Panc1 (cell line): ENCODE measurements around the gene CITED2. TPM values are rescaled to one million over a fixed set of nuclear protein-coding genes. Genes with fewer than 3 reads are reported as not detected.
"Not testable (repeated sequence)": the region's sequence is repeated elsewhere in the genome, so short reads cannot be mapped to it uniquely, and the experiment has no call there.

Experiments
- ATAC-seq: fragments of 200-7000 bp; cut with Tn5 transposase; 2 replicates; pipeline ENCODE4 v1.9.1; 2020; ENCODE audit warnings: mild to moderate bottlenecking, moderate library complexity
- BruUV-seq: library from RNA; stranded (reverse); fragments of 400-500 nt; replicated peaks from 2 replicates; lab custom pipeline; 2021; lab: Mats Ljungman, UMichigan
- CTCF ChIA-PET: fragments of 300-600 bp; sonication (Branson Sonifier 250); formaldehyde crosslinking; loops from one replicate; lab custom pipeline; 2022; ENCODE audit warnings: antibody characterized with exemption; lab: Charles Lee
- POLR2A ChIA-PET: fragments of 300-600 bp; sonication (Branson Sonifier 250); formaldehyde crosslinking; loops from one replicate; lab custom pipeline; 2022; ENCODE audit warnings: antibody characterized with exemption; lab: Charles Lee
- DNase-seq: peaks from one replicate; pipeline ENCODE4 v3.0.0-alpha.2; 2010; ENCODE audit warnings: low read depth, low spot score
- H3K27ac ChIP-seq: 2 replicates; pipeline ENCODE4 v1.5.1; 2011; ENCODE audit warnings: mild to moderate bottlenecking, low read length, inconsistent platforms
- H3K27me3 ChIP-seq: fragments of 200-500 bp; sonication (Bioruptor generic); 2 replicates; pipeline ENCODE4 v1.6.0; 2014; ENCODE audit warnings: low read length, inconsistent platforms; ENCODE audit not compliant: control insufficient read depth, insufficient read depth
- H3K36me3 ChIP-seq: fragments of 200-500 bp; sonication (Bioruptor generic); 2 replicates; pipeline ENCODE4 v1.5.1; 2014; ENCODE audit warnings: inconsistent platforms, mild to moderate bottlenecking, low read length, moderate library complexity; ENCODE audit not compliant: control insufficient read depth, insufficient read depth
- H3K4me1 ChIP-seq: 2 replicates; pipeline ENCODE4 v1.5.1; 2011; ENCODE audit warnings: inconsistent platforms, mild to moderate bottlenecking, low read length, moderate library complexity; ENCODE audit not compliant: control insufficient read depth, insufficient read depth
- H3K4me3 ChIP-seq, 2 experiments: 2 replicates each; pipeline ENCODE4 v1.5.1; 2011 to 2012; ENCODE audit warnings: low read depth in 2 of 2, low read length in 2 of 2, mild to moderate bottlenecking in 2 of 2, inconsistent platforms in 1 of 2, moderate library complexity in 1 of 2
- H3K9me3 ChIP-seq: fragments of 200-500 bp; sonication (Bioruptor generic); 2 replicates; pipeline ENCODE4 v1.5.1; 2014; ENCODE audit warnings: low read depth, mild to moderate bottlenecking, inconsistent platforms, low read length, moderate library complexity; ENCODE audit not compliant: control insufficient read depth, insufficient read depth
- CTCF ChIP-seq: fragments of 450-650 bp; IDR thresholded peaks from 2 replicates; pipeline ENCODE4 v1.5.1; 2017; ENCODE audit warnings: mild to moderate bottlenecking
- POLR2AphosphoS5 ChIP-seq: IDR thresholded peaks from 2 replicates; pipeline ENCODE4 v1.6.1; 2012; ENCODE audit warnings: mild to moderate bottlenecking, low read depth, low read length, moderate library complexity
- SIN3A ChIP-seq: IDR thresholded peaks from 2 replicates; pipeline ENCODE4 v1.6.1; 2012; ENCODE audit warnings: low read depth, mild to moderate bottlenecking, low read length, moderate library complexity, borderline replicate concordance; ENCODE audit not compliant: insufficient read depth
- TCF7L2 ChIP-seq: IDR thresholded peaks from 2 replicates; pipeline ENCODE4 v1.6.1; 2011; ENCODE audit warnings: mild to moderate bottlenecking, low read depth, low read length, inconsistent platforms
- in situ Hi-C: cut with HindIII; loops from 2 replicates; pipeline ENCODE4 v1.10.0; 2016; ENCODE audit warnings: low sequenced_read_pairs, low pct_unique_long_range_greater_than_20kb
- intact Hi-C: fragments of 100-400 bp; cut with micrococcal nuclease; formaldehyde crosslinking; loops from one replicate; pipeline ENCODE4 v1.10.0; 2022; ENCODE audit not compliant: unreplicated experiment
- total RNA-seq: library from RNA; stranded (reverse); gene quantifications from one replicate; pipeline ENCODE4 v1.2.1, GENCODE V29; 2021; ENCODE audit not compliant: unreplicated experiment

CITED2 gene
- total RNA-seq, 1 experiment from 2014 or later: 210 TPM

- Histone ChIP-seq H3K4me3 (no peak overlapping the region), H3K36me3 (no peaks in the 10 kb centered on the region), H3K9me3 (no peaks in the 10 kb centered on the region), H3K27me3 (no peaks in the 10 kb centered on the region), H3K4me1 (peaks cover 18% of the 10 kb centered on the region), H3K27ac (no peak overlapping the region; the same call in 1 of the 2 replicates)
- in situ Hi-C loops (no loop called here), intact Hi-C loops (loop anchor here (1.0 to 5.0 kb wide), 2 partner anchors 237 to 548 kb away; no protein-coding TSS in a partner anchor)
- CTCF ChIA-PET: interaction anchor here (0.5 to 1.2 kb wide), 10 partner anchors 10 to 1245 kb away, joined by 3 to 14 read pairs (median 3); partner anchors contain the start of gene CITED2
- peak; percentile 58; the same call in 1 of the 2 replicates for ATAC-seq
- BruUV-seq: no TSS peak
- TF ChIP-seq POLR2AphosphoS5 (no peak), CTCF (peak; percentile 61; the same call in 1 of the 2 replicates)
- DNase-seq: no peak
- POLR2A ChIA-PET: interaction anchor here (0.8 kb wide), 1 partner anchor 10 kb away, joined by 3 read pairs; the partner anchor contains the start of gene CITED2
These were observed 10.0 kb downstream of the CITED2 start for GRCh38 chr6:139364302-139364981.

- H3K9me3 ChIP-seq, H3K36me3 ChIP-seq, DNase-seq, POLR2A ChIA-PET, BruUV-seq, H3K27ac ChIP-seq, ATAC-seq, H3K27me3 ChIP-seq, in situ Hi-C loops, H3K4me3 ChIP-seq: not testable (repeated sequence)
- H3K4me1 ChIP-seq: peaks cover 12% of the 10 kb centered on the region
- intact Hi-C loops: loop anchor here (1.0 to 5.0 kb wide), 2 partner anchors 236 to 547 kb away; no protein-coding TSS in a partner anchor
- CTCF ChIA-PET: interaction anchor here (1.1 to 1.2 kb wide), 2 partner anchors 144 to 548 kb away, joined by 5 to 14 read pairs; no protein-coding TSS in a partner anchor
These were observed 10.7 kb downstream of the CITED2 start for GRCh38 chr6:139363797-139364196.

- intact Hi-C loops: loop anchor here (5.0 kb wide), 1 partner anchor 236 kb away; no protein-coding TSS in a partner anchor
- BruUV-seq, H3K27ac ChIP-seq, H3K27me3 ChIP-seq, POLR2A ChIA-PET, H3K9me3 ChIP-seq, ATAC-seq, H3K36me3 ChIP-seq, CTCF ChIA-PET, H3K4me1 ChIP-seq, in situ Hi-C loops, DNase-seq, H3K4me3 ChIP-seq: not testable (repeated sequence)
These were observed 11.3 kb downstream of the CITED2 start for GRCh38 chr6:139363123-139363522.

GRCh38 chr6:139361211-139361610 is 13.2 kb downstream of the CITED2 start:
- TF ChIP-seq TCF7L2 (no peak), SIN3A (no peak), POLR2AphosphoS5 (no peak)
- DNase-seq (no peak), ATAC-seq (no peak)
- CTCF ChIA-PET: interaction anchor here (0.6 kb wide), 1 partner anchor 946 kb away, joined by 5 read pairs; no protein-coding TSS in a partner anchor
- H3K9me3 ChIP-seq: no peaks in the 10 kb centered on the region
- intact Hi-C loops: loop anchor here (5.0 kb wide), 1 partner anchor 234 kb away; no protein-coding TSS in a partner anchor
- H3K27me3 ChIP-seq: no peaks in the 10 kb centered on the region
- H3K4me1 ChIP-seq: no peaks in the 10 kb centered on the region
- H3K27ac ChIP-seq: no peak overlapping the region
- in situ Hi-C loops: no loop called here
- no peak overlapping the region for H3K4me3 ChIP-seq
- no peaks in the 10 kb centered on the region for H3K36me3 ChIP-seq
- POLR2A ChIA-PET: no interaction called here
- no TSS peak for BruUV-seq
